NCI-H1930 (cell line): ENCODE measurements around the gene LIMS1.
"Not testable (repeated sequence)": the region's sequence is repeated elsewhere in the genome, so short reads cannot be mapped to it uniquely, and the experiment has no call there.

ENCODE experiments used
- DNase-seq, 2 experiments: peaks; one replicate each; lab custom pipeline; 2025; lab: John Stamatoyannopoulos, UW

LIMS1 gene

GRCh38 chr2:108587621-108588020 is 53.4 kb downstream of the LIMS1 start:
- DNase-seq = no peak

- DNase-seq = no peak
Observed at GRCh38 chr2:108588070-108588668, 53.9 kb downstream of the LIMS1 start.

DNA sequence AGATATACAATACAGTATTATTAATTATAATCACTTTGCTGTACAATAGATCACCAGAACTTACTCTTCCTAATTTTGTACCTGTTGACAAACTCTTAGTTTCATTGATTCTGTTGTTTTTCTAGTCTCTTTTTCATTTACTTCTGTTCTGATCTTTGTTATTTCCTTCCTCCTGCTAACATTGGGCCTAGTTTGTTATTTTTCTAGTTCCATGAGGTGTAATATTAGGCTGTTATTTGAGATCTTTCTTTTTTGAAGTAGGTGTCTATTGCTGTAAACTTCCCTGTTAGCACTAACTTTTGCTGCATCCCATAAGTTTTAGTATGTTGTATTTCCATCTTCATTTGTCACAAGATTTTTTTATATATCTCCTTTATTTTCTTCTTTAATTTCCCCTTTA is 55.1 kb downstream of the LIMS1 start:
- no peak for DNase-seq

DNA sequence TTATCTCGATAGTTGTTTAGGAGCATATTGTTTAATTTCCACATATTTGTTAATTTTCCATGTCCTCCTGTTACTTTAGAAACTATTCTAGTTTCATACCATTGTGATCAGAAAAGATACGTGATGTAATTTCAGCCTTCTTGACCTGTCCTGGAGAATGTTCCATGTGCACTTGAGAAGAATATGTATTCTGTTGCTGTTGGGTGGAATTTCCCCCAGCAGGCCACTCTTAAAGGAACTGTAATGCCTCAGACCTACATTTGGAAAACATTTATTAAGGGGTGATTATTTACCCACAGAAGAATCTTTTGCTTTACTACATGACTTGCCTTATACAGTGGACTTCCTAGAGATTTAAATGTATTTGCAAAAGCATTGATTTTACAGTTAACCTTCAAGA is 55.5 kb downstream of the LIMS1 start:
- no peak for DNase-seq

DNA sequence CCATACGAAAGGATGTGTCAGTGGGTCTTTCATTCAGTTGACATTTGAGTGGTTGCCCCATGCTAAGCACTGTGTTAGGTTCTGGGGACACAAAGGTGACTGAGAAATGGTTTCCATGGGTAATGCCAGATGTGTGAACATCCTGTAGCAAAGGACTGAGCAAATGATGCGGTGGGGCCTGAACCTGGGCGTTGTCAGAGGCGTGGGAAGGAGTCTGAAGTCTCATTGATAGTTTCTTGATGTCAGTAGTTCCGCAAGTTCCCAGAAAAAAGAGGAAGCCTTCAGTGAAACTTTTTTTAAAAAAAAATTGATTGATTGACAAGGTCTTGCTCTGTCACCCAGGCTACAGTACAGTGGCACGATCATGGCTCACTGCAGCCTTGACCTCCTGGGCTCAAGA is 56.9 kb downstream of the LIMS1 start:
- DNase-seq = no peak

DNA sequence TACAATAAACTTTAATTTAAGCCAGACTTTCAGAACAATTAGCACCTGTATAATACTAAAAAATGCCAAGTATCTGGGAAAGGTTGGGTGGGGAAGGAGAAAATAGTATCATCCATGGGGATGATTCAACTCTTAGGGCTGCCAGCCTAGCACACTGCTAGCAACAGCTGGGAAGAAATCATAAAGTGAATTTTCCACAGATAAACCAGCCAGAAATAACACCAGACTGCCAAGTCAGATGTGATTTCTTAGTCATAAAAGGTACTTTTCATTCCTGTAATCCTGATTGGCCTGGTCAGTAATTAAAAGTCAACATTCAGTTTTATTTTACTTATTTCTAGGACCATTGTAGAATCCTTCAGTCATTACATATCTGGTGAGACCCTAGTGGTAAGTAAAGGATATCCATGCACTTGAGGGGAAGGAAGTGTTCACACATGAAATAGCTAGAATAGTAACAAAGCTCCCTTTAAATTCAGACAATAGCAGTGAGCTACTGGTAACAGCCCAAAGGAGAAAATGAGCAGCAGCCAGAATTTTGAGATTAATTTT is 59.4 kb downstream of the LIMS1 start:
- DNase-seq = no peak

- no peak for DNase-seq
Observed at GRCh38 chr2:108594132-108594981, 60.1 kb downstream of the LIMS1 start.

DNA sequence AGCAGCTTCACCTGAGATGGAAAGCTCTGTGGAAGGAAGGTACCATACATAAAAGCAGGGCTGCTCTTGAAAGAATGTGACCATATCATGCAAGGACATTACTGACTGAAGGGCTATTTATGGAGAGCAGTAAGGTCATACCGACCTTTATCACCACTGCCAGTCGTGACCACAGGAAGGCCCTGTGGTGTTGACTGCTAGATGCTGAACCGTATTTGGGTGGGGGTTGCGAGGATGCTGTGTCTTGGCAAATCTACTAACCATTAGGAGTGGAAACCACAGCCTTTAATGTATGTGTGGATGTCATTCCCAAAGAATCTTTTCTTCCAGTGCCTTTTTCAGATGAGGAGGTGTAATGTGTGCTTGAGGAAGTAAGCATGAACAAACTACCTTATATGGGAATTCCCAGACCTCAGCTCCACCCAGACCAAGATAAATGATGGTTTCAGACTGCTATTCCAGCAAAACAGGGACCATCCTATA is 60.8 kb downstream of the LIMS1 start:
- DNase-seq = no peak

GRCh38 chr2:108595771-108596170 is 61.5 kb downstream of the LIMS1 start:
- DNase-seq = not testable (repeated sequence)

DNA sequence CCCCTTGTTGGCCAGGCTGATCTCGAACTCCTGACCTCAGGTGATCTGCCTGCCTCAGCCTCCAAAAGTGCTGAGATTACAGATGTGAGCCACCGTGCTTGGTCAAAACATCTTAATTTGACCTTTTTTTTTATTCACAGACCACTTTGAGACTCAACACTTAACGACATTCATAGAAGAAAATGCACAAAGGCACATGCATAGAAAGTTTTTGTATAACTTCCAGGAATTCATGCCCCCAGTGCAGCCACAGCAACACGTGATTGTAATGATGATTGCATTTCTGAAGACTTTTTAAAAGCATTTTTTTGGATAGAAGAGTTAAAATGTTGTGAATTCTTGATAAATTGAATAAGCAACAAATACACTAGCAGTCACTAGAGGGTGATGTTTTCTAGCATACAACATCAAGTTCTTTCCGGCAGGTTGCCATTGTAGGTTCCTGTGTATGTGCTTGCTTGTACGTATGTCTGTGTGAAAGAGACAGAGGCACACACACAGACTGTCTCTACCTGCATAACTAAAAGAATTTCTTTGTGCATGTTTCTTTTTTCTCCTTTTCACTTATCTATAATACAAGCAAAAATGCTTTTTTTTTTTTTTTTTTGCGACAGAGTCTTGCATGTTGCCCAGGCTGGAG is 63.0 kb downstream of the LIMS1 start:
- not testable (repeated sequence) for DNase-seq

DNA sequence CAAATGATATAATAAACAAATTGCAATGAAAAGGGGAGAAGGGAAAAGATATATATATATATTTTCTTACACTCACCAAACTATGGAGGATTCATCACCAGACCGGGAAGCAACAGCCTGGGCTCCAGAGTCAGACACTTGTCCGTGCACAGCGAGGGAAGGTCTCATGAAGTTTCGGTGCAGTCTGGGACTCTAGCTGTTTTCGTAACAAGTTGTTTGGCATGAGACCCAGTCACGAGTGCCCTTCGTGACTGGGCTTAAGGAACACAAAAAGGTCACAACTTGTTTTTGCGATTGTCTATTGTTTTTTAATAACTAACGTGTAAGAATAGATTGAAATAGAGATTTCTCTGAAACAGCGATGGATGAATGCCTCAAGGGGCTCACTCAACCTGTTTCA is 66.9 kb downstream of the LIMS1 start:
- DNase-seq = not testable (repeated sequence)

DNA sequence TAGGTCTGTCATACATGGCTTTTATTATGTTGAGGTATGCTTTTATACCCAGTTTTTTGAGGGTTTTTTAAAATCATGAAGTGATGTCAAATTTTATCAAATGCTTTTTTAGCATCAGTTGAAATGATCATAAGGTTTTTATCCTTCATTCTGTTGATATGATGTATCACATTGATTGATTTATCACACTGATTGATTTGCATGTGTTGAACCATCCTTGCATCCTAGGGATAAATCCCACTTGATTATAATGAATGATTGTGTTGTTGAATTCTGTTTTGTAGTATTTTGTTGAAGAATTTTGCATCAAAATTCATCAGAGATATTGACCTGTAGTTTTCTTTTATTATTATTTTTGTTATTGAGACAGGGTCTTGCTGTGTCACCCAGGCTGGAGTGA is 68.2 kb downstream of the LIMS1 start:
- no peak for DNase-seq

- no peak for DNase-seq
Observed at GRCh38 chr2:108604196-108604595, 69.9 kb downstream of the LIMS1 start.

DNA sequence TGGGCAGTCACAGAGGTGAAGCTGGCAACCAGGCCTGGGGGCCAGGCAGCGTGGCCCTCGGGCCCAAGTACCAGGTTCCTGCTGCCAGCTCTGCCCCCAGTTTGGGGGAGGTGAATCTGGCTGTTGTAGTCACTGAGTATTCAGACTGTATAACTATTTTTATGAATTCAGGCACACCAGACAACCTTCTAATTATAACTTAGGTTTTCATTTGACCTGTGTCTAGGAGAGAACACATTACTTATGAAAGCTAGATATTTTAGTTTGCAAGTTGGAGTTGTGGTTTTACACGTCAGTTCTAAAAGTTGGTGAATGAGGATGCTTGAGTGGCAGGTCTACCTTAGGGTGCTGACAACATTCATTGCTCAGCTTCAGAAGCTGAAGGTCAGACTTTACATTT is 71.7 kb downstream of the LIMS1 start:
- no peak for DNase-seq

- DNase-seq = no peak
Observed at GRCh38 chr2:108607706-108608301, 73.5 kb downstream of the LIMS1 start.

GRCh38 chr2:108611021-108611420 is 76.8 kb downstream of the LIMS1 start:
- DNase-seq = no peak

DNA sequence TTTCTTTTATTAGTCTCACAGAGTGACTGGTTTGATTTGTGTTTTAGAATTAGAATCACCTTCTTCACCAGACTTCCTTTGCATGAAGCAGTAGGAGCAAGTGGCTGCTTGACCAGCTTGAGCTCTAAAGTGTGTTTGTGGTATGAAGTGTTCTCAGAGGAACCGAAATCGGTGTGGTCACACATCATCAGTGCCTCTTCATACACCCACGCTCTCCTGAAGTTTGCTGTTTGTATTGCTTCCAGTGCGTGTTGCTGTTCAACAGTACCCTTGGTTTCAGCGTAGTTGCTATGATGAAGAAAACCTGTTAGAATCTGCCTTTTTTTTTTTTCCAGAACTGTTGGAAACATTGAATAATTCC is 77.9 kb downstream of the LIMS1 start:
- DNase-seq = no peak

GRCh38 chr2:108612514-108613183 is 78.4 kb downstream of the LIMS1 start:
- no peak for DNase-seq

DNA sequence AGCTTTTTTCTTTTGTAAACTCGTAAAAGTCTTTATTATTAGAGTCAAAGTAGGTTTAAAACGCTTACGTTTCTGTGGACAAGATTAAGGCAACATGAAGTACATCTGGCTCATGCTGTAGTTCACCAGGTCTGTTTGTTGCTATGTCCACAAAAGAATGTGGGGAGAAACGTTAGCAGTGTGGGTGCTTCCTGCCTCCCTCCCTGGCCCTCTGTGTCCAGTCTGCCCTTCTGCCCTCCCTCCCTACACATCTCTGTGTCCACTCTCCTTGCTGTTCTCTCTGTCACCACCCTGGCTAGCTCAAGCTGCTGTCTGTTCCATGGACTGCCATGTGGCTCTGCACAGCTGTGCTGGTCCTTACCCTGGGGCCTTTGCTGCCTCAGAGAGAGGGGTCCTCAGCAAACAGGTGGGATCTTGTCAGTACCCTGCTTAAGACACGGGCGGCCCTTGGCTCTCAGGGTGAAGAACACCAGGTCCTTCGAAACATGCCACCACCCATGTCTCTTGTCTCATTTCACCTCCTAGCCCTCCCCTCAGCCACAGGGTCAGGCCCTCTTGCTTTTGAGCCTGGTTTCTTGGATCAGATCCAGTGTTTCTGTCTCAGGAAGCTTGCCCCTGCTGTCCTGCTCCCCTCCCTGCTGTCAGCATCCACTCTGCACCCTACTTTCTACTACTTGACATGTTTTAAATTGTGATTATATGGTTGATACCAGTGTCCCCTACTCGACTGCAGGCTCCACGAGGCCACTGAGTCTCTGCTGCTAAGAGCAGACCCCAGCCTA is 79.2 kb downstream of the LIMS1 start:
- DNase-seq = no peak

GRCh38 chr2:108614043-108614545 is 79.8 kb downstream of the LIMS1 start:
- no peak for DNase-seq

- DNase-seq = no peak
Observed at GRCh38 chr2:108614659-108615058, 80.4 kb downstream of the LIMS1 start.
